GM19468 (cell line): Measurements from ENCODE around the gene VPS13A.
"Not testable (repeated sequence)": the region's sequence is repeated elsewhere in the genome, so short reads cannot be mapped to it uniquely, and the experiment has no call there.

Experiments
- ATAC-seq: cut with Tn5 transposase; IDR thresholded peaks from one replicate; pipeline ENCODE4 v1.9.1; 2021; ENCODE audit warnings: mild to moderate bottlenecking, moderate library complexity, moderate number of reproducible peaks; ENCODE audit not compliant: unreplicated experiment; ENCODE audit errors: extremely low read depth

The VPS13A gene

DNA sequence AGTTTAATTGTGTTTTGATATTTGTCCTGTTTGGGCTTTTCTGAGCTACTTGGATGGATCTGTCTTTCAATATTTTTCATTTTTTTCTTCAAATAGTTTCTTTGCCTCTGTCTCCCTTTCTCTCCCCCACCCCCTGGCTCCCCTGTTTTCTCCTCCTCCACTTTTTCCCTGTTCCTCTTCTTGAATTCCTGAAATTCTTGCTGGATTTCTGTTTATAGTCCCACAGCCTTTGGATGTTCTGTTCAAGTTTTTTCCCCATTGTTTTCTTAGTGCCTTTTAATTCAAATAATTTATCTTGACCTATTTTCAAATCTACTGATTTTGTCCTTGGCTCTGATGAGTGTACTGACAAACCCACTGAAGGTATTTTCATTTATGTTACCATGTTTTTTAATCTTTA, 113.0 kb downstream of the VPS13A start:
- no peak for ATAC-seq

- no peak for ATAC-seq
Observed at GRCh38 chr9:77291714-77292113, 114.4 kb downstream of the VPS13A start.

DNA sequence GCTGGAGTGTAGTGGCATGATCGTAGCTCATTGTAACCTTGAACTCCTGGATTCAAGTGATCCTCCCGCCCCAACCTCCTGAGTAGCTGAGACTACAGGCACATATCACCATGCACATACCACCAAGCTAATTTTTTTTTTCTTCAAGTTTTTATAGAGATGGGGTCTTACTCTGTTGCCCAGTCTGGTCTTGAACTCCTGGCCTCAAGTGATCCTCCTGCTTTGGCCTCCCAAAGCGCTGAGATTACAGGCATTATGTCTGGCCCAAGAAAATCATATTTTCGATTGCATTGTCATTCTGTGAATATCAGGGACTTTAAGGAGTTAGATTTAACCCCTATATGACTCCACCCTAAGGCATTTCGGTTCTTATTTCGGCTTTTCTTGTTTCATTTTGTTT, 116.6 kb downstream of the VPS13A start:
- ATAC-seq: no peak

DNA sequence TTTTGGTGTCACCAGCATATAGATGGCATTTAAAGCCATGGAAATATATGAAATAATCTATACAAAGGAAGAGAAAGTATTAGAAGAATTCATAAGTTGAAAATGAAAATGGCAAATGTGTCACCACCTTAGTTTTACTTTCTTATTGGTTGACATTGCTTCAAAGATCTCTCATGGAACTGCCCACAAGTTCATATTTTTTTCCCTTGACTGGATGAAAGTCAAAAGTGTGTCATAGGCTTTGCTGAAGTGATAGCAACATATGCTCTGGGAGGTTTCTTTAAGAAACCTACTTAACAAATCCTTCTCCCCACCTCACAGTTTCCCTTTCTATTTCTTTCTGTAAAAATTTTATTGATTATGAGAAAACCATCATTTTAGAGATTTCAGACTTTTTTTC, 127.2 kb downstream of the VPS13A start:
- no peak for ATAC-seq

- no peak for ATAC-seq
Observed at GRCh38 chr9:77305622-77306400, 128.5 kb downstream of the VPS13A start.

DNA sequence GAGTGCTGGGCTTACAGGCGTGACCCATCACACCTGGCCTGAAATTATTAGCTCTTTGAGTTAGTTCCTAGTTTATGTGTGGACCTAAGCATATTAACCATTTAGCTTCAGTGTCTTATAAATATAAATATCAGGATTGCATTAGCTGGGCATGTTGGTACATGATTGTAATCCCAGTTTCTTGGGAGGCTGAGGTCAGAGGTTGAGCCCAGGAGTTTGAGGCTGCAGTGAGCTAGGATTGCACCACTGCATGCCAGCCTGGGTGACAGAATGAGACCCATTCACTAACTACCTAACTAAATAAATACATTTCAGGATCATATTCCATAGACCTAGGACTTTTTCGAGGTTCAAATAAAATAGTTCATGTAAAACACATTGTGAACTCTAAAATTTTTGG, 129.8 kb downstream of the VPS13A start:
- ATAC-seq: no peak

DNA sequence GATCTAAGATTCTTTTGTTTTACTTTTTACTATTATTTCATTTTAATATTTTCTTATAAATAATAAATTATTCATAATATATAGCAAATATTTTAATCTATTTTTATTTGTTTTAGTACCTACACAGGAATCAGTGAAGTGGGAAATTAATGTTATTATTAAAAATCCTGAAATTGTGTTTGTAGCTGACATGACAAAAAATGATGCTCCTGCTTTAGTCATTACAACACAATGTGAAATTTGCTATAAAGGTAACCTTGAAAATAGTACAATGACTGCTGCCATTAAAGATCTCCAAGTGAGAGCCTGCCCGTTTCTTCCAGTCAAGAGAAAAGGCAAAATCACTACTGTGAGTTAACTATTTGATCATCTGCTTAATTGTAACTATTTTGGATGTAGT, 138.7 kb downstream of the VPS13A start:
- ATAC-seq: no peak

DNA sequence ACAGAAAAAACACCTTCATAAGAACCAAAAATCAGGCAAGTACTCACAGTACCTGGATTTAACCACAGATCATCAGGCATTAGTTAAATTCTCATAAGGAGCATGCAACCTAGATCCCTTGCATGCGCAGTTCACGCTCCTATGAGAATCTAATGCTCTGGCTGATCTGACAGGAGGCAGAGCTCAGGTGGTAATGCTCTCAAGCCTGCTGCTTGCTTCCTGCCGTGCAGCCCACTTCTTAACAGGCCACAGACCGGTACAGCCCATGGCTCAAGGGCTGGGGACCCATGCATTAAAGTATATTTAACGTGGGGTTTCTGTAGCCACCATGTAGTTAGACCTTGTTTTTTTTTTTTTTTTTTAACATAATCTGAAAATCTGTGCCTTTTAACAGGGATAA, 147.7 kb downstream of the VPS13A start:
- ATAC-seq: no peak

GRCh38 chr9:77328102-77328501, 150.8 kb downstream of the VPS13A start:
- no peak for ATAC-seq

DNA sequence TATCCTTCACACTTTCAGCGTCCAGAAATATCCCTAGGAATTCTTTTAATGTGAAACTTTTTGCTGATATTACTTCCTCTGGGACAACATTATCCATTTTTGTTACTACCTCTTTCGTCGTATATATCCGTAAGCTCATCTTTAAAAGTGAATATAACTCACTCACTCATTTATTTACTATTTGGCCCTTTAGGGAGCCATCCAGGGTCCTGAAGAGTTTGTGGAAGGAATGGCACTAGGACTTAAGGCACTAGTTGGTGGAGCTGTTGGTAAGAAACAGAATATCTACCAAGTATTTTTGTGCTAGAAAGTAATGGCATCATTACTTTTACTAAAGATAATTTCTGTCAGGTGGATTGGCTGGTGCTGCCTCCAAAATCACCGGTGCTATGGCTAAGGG, 192.7 kb downstream of the VPS13A start:
- ATAC-seq: no peak

- no peak for ATAC-seq
Observed at GRCh38 chr9:77374266-77374665, 196.9 kb downstream of the VPS13A start.

DNA sequence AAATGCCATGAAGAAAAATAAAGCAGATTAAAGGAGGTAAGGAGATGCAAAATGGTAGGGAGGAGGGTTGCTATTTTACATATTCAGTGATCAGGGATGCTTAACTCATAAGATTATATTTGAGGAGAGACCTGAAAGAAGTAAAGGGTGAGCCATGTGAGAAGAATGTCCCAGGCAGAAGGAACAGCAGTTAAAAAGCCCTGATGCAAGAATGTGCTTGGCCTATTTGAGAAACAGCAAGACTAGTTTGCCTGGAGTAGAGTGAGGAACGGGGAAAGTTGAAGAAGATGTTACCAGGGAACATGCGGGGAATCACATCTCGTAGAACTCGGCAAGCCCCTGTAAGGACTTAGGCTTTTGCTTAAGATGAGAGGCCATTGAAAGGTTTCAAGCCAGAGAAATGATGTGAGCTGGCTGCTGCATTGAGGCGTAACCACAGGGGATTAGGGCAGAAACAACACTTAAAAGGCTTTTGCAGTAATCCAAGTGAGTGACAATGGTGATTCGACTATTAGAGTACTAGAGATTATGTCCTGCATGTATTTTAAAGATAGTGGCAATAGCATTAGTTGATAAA, 198.7 kb downstream of the VPS13A start:
- ATAC-seq: no peak

DNA sequence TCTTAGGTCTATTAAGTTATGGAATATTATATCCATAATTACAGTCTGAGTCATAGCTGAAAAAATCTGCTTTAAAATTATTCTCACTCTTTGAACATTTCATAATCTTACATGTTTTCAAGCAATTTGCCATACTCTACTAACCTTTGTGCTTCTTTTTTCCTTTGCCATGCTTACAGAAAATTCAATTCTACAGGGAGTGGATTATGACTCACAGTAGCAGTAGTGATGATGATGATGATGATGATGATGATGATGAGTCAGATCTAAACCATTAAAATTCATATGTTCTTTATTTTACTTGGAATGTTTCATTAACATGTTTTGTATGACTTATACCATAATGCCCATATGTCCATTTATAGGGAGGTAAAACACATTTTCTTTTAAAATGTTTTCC, 207.1 kb downstream of the VPS13A start:
- ATAC-seq: no peak

GRCh38 chr9:77386187-77386586, 208.9 kb downstream of the VPS13A start:
- no peak for ATAC-seq

GRCh38 chr9:77391834-77392233, 214.5 kb downstream of the VPS13A start:
- no peak for ATAC-seq

DNA sequence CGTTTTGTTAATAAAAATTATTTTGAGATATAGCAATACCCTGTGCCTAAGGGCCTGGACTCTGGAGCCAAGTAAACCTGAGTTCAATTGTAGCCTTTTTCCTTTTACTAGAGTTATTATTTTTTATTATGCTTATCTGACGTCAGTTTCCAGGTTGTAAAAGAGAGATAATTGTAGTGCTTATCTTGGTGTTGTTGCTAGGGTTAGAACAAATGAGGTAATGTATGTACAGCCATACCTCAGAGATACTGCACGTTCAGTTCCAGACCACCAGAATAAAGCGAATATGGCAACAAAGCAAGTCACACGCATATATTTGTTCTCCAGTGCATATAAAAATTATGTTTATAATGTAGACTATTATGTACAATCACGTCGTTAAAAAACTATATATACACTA, 215.0 kb downstream of the VPS13A start:
- no peak for ATAC-seq

GRCh38 chr9:77398581-77398980, 221.2 kb downstream of the VPS13A start:
- ATAC-seq: not testable (repeated sequence)

DNA sequence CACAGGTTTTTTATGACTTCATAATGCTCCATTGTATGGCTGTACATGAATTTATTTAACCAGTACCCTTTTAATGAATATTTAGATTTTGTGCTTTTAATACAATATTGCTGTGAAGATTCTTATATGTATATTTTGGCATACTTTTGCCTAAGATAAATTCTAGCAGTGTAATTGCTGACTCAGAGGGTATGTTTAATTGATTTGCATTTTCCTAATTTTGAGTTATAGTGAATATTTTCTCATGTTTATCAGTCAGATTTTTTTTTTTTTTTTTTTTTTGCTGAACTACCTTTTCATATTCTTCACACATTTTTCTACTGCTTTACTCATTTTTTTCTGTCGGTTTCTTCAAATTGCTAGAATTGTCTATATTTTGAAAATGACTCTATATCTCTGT, 222.6 kb downstream of the VPS13A start:
- no peak for ATAC-seq

GRCh38 chr9:77402286-77402685, 225.0 kb downstream of the VPS13A start:
- ATAC-seq: no peak

DNA sequence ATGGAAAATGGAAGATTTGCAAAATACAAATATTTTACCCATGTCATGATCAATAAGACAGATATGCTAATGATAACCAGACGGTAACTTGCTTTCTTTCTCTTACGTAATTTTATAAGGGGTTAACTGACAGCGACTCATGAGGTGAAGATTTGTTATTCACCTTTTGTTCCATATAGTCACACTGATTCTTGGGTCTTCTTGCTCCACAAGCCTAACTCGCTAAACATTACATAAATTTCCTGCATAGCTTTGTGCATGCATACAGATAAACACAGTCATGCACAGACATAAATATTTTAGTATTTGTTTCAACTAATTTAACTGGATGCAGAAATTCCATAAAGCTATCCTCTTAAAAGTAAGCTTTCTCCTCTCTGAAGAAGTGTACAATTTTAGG, 225.9 kb downstream of the VPS13A start:
- ATAC-seq: no peak

GRCh38 chr9:77408521-77408920, 231.2 kb downstream of the VPS13A start:
- ATAC-seq: not testable (repeated sequence)

- ATAC-seq: no peak
Observed at GRCh38 chr9:77417566-77417965, 240.2 kb downstream of the VPS13A start.
